Adrenal gland (tissue), 12 donors: ENCODE results near the gene OGDH. TPM values are rescaled to one million over a fixed set of nuclear protein-coding genes. Genes with fewer than 3 reads are reported as not detected.

Experiments
- DNase-seq, 7 donors: peaks; one replicate each; pipeline ENCODE4 v3.0.0-alpha.2; 2019 to 2020
- H3K27ac ChIP-seq, 5 donors: fragments of 200-600 bp; sonication (generic) in 4 of 5; 1 replicate in 3 of 5; 2 replicates in 2 of 5; pipeline versions ENCODE4 v1.5.1 to v1.8.0; 2016 to 2020; ENCODE audit warnings: mild to moderate bottlenecking in 1 of 5
- H3K27me3 ChIP-seq: fragments of 200-600 bp; 2 replicates; pipeline ENCODE4 v1.8.0; 2021
- H3K36me3 ChIP-seq, 2 donors: fragments of 200-600 bp; replicated peaks in 1 of 2; 1 replicate in 1 of 2; 2 replicates in 1 of 2; pipeline versions ENCODE4 v1.5.1 to v1.8.0; 2018 to 2022
- H3K4me1 ChIP-seq, 2 donors: fragments of 200-600 bp; replicated peaks in 1 of 2; 1 replicate in 1 of 2; 2 replicates in 1 of 2; pipeline versions ENCODE4 v1.5.1 to v1.8.0; 2018 to 2021
- H3K4me3 ChIP-seq, 4 donors: fragments of 200-600 bp; sonication (generic) in 3 of 4; one replicate each; pipeline ENCODE4 v1.5.1; 2016 to 2018
- H3K9me3 ChIP-seq, 3 donors: fragments of 200-600 bp; sonication (generic) in 1 of 3; replicated peaks in 1 of 3; 1 replicate in 2 of 3; 2 replicates in 1 of 3; pipeline versions ENCODE4 v1.5.1 to v1.8.0; 2016 to 2021
- CTCF ChIP-seq, 6 experiments: fragments of 450-650 bp in 4 of 6; fragments of 200-600 bp in 2 of 6; sonication (generic) in 1 of 6; IDR thresholded peaks; 1 replicate in 5 of 6; 2 replicates in 1 of 6; pipeline versions ENCODE4 v1.5.1 to v1.8.0; 2016 to 2021; ENCODE audit warnings: antibody characterized with exemption in 6 of 6, mild to moderate bottlenecking in 2 of 6, moderate library complexity in 1 of 6
- POLR2A ChIP-seq, 2 donors: fragments of 450-650 bp; IDR thresholded peaks; one replicate each; pipeline ENCODE4 v1.6.1; 2017; ENCODE audit warnings: antibody characterized with exemption in 2 of 2, mild to moderate bottlenecking in 2 of 2, moderate library complexity in 1 of 2
- WGBS, 4 donors: extraction: QIAGEN DNeasy Blood & Tissue Kit in 2 of 4; methylation state at CpG; one replicate each; pipeline versions ENCODE4 v1.1.5 to v1.1.7; 2013 to 2017; 5-methylcytosine and 5-hydroxymethylcytosine counted together
- intact Hi-C, 2 donors: fragments of 100-400 bp; cut with DNase I; formaldehyde crosslinking; loops; one replicate each; pipeline versions ENCODE4 v1.14.1 to v1.15.0; 2022 to 2023
- polyA plus RNA-seq, 3 donors: library from polyadenylated mRNA; stranded (reverse); fragments of 200-250 nt in 2 of 3; fragments of 350-450 nt in 1 of 3; fragmentation: Illumina TruSeq in 1 of 3; extraction: RNeasy Lipid Tissue Mini Kit (QIAGEN cat#74804) in 1 of 3; gene quantifications; one replicate each; pipeline ENCODE4 v1.2.3, GENCODE V29; 2013 to 2014
- total RNA-seq, 9 donors: library from RNA; depleted of rRNA in 4 of 9; stranded (reverse); fragments of >200 nt in 4 of 9; fragments of 120-200 nt in 1 of 9; fragmentation: NEBNext Ultra II Directional in 1 of 9; extraction: Animal tissue kit (Norgen Biotek cat#: 25700) in 1 of 9; gene quantifications; one replicate each; pipeline versions ENCODE4 v1.1.0 to v1.2.4, GENCODE V29; 2013 to 2023
- donor health status: healthy with polysubstance abuse.
- donor health status: Bipolar disorder and iron deficiency.
- donor health status: DM: yes; HTN: yes; CAD: no.
- donor health status: DM: no; HTN: no; CAD: no.
- donor health status: DM: no; HTN: no; CAD: no.
- donor health status: DM: yes; HTN: yes; CAD: no.

Gene OGDH
- total and polyA plus RNA-seq, 12 donors: 46.0 to 284 (median 144) TPM

GRCh38 chr7:44652535-44652934 is 46.1 kb downstream of the OGDH start:
- WGBS, 4 donors: 91 to 94% (median 92%) methylated on average over 5 of the region's 5 CpGs
- intact Hi-C loops: no loop called here

GRCh38 chr7:44654255-44654796 is 47.9 kb downstream of the OGDH start:
- peak overlapping the region in 1 of 5 donors; percentile 50 for H3K27ac ChIP-seq
- H3K36me3 ChIP-seq: peaks cover 0 to 28% of the 10 kb centered on the region in 2 donors
- H3K4me3 ChIP-seq: no peak overlapping the region
- TF ChIP-seq POLR2A (IDR thresholded peaks at IDR 0.05) (no peak), CTCF (IDR thresholded peaks at IDR 0.05) (no peak)
- no peaks in the 10 kb centered on the region for H3K27me3 ChIP-seq
- H3K4me1 ChIP-seq: peaks cover 8 to 13% of the 10 kb centered on the region in 2 donors
- DNase-seq: peak in 3 of 7 donors; percentile 22 to 46 (median 37)
- intact Hi-C loops: no loop called here
- H3K9me3 ChIP-seq: no peaks in the 10 kb centered on the region
- WGBS, 4 donors: 61 to 72% (median 66%) methylated on average over 11 of the region's 11 CpGs

More at GRCh38 chr7:44652535-44652934, 46.1 kb downstream of the OGDH start:
- Histone ChIP-seq H3K36me3 (peaks cover 0 to 35% of the 10 kb centered on the region in 2 donors), H3K9me3 (no peaks in the 10 kb centered on the region), H3K27me3 (no peaks in the 10 kb centered on the region), H3K4me3 (no peak overlapping the region), H3K27ac (no peak overlapping the region), H3K4me1 (peaks cover 8 to 22% of the 10 kb centered on the region in 2 donors)
- peak in 2 of 7 donors; percentile 6 to 34 for DNase-seq
- TF ChIP-seq POLR2A (IDR thresholded peaks at IDR 0.05) (no peak), CTCF (IDR thresholded peaks at IDR 0.05) (no peak)

GRCh38 chr7:44655341-44655740 is 48.9 kb downstream of the OGDH start:
- TF ChIP-seq POLR2A (IDR thresholded peaks at IDR 0.05) (no peak), CTCF (IDR thresholded peaks at IDR 0.05) (no peak)
- H3K27me3 ChIP-seq: no peaks in the 10 kb centered on the region
- 82 to 90% (median 88%) methylated on average over 1 of the region's 1 CpG for WGBS, 4 donors
- H3K4me3 ChIP-seq: no peak overlapping the region
- no peak overlapping the region for H3K27ac ChIP-seq
- peaks cover 3 to 12% of the 10 kb centered on the region in 2 donors for H3K4me1 ChIP-seq
- DNase-seq: peak in 2 of 7 donors; percentile 11 to 28
- no peaks in the 10 kb centered on the region for H3K9me3 ChIP-seq
- intact Hi-C loops: no loop called here
- H3K36me3 ChIP-seq: peaks cover 0 to 18% of the 10 kb centered on the region in 2 donors

GRCh38 chr7:44658979-44659378 is 52.6 kb downstream of the OGDH start:
- Histone ChIP-seq H3K4me3 (no peak overlapping the region), H3K27ac (no peak overlapping the region), H3K27me3 (no peaks in the 10 kb centered on the region), H3K36me3 (peaks cover 0 to 15% of the 10 kb centered on the region in 2 donors), H3K9me3 (peaks cover 0 to 9% (median 0%) of the 10 kb centered on the region in 3 donors), H3K4me1 (peaks cover 0 to 4% of the 10 kb centered on the region in 2 donors)
- TF ChIP-seq POLR2A (IDR thresholded peaks at IDR 0.05) (no peak), CTCF (IDR thresholded peaks at IDR 0.05) (no peak)
- peak in 1 of 7 donors; percentile 29 for DNase-seq
- 98 to 99% (median 98%) methylated on average over 7 of the region's 7 CpGs for WGBS, 4 donors
- intact Hi-C loops: no loop called here
